HG03103 (cell line): ENCODE measurements around the gene LRRC56.
"Not testable (repeated sequence)": the region's sequence is repeated elsewhere in the genome, so short reads cannot be mapped to it uniquely, and the experiment has no call there.

Experiments used
- ATAC-seq: cut with Tn5 transposase; IDR thresholded peaks from one replicate; pipeline ENCODE4 v1.9.1; 2021; ENCODE audit warnings: low read depth; ENCODE audit not compliant: unreplicated experiment

LRRC56 gene

DNA sequence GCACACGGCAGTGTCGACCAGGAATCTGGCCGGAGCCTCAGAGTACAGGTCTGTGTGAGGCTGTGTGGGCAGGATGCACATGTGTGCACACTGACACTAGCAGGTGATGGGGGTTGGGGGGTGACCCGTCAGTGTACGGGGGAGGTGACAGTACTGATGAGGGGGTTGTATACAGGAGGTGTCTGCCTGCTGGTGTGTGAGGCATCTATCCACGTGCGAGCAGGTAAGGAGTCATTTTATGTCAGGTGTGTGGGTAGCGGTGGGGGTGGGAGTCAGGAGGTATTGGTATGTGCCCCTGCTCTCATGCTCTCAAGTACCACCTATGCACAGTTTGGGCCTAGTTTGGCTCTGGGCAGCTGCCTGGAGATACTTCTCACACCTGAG lies 34.5 kb downstream of the LRRC56 start:
- ATAC-seq, result no peak

DNA sequence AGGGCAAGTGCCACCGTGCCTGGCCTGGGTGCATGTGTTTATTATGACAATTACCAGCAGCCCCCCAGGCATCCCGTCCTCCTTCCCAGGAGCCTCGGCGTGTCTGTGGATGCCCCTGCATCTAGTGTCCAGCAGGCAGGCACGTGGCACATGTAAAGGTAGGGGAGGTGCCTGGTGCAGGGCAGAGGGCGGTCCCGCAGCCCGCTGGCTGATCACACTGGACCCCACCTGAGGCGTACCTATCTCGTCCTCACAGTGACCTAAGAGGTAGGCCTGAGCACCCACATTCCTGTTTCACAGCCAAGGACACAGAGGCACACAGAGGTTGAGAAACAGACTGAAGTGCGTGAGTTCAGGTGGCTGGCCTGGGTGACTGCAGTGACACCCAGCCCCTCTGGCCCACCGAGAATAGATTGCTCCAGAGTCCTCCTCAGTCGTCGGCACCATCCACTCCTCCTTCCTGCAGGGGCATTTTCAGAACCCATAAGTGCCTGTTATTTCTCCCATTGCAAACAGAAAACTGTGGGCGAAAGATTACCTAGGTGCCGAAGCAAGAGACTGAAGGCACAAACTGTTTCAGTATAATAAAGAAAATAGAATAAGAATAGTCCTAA lies 35.9 kb downstream of the LRRC56 start:
- no peak for ATAC-seq

DNA sequence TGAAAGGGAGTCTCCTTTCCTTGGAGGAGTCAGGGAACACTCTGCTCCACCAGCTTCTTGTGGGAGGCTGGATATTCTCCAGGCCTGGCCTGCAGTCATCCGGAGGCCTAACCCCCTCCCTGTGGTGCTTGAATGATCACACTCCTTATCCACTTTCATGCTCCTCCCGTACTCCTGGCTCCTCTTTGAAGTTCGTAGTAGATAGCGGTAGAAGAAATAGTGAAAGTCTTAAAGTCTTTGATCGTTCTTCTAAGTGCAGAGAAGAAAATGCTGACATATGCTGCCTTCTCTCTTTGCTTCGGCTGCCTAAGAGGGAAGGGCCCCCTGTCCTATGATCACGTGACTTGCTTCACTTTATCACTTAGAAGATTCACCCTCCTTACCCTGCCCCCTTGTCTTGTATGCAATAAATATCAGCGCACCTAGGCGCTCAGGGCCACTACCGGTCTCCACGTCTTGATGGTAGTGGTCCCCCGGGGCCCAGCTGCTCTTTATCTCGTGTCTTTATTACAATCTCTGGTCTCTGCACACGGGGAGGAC lies 36.8 kb downstream of the LRRC56 start:
- not testable (repeated sequence) for ATAC-seq

DNA sequence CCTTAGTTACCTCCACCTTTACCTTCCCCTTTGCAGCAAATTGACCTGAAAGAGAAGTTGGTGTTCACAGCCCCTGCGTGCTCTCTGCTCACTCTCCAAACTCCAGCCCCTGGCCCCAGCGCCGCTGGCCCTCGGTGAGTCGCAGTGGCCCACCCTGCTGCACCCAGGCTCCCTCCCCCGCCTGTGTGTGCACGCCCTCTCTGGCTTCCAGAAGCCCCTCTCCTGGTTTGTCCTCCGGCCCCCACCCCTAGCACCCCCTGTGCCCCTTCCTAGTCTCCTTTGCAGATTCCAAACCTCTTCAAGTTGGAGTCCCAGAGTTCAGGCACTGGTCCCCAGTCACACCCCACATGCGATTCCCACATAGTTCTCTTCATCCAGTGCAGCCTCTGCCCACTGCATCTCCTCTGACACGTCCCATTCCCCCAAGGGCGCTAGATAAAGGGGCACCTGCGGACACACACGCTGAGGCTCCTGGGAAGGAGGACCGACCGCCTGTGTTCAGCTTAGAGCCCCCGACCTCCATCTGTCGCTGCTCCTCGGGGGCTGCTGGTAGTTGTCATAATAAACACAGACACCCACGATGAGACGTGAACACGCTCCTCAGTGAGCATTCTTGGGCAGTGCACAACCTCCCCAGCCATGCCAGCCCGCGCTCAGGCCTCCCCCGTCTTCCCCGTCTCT lies 37.4 kb downstream of the LRRC56 start:
- ATAC-seq, result no peak

DNA sequence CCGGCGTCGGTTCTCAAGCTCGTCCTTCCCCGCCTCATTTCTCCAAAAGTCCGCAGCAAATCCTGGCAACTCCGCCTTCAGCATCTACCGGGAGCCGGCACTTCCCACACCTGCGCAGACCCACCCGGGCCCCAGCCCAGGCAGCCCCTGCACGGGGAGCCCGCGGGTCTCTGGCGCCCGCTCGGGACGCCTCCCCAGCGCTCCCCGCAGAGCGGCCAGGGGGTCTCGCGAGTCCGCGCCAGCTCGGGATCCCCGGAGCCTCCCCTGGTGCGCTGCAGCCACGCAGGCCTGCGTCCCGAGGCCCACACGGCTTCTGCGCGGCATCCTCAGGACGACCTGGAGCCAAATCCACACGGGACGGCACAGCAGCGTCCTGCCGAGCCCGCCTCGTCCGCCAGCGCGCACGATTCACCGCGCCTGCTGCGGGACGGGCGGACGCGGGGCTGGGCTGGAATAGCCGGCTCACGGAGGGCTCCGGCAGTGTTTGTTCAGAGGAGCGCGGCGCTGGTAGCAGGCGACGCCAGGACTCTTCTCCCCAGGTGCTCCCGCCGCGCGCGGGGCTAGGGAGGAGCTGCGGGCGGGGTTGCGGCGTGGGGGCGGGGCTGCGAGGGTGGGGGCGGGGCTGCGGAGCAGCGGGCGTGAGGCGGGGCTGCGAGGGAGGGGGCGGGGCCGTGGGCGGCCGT lies 38.1 kb downstream of the LRRC56 start:
- peak; percentile 45 for ATAC-seq

DNA sequence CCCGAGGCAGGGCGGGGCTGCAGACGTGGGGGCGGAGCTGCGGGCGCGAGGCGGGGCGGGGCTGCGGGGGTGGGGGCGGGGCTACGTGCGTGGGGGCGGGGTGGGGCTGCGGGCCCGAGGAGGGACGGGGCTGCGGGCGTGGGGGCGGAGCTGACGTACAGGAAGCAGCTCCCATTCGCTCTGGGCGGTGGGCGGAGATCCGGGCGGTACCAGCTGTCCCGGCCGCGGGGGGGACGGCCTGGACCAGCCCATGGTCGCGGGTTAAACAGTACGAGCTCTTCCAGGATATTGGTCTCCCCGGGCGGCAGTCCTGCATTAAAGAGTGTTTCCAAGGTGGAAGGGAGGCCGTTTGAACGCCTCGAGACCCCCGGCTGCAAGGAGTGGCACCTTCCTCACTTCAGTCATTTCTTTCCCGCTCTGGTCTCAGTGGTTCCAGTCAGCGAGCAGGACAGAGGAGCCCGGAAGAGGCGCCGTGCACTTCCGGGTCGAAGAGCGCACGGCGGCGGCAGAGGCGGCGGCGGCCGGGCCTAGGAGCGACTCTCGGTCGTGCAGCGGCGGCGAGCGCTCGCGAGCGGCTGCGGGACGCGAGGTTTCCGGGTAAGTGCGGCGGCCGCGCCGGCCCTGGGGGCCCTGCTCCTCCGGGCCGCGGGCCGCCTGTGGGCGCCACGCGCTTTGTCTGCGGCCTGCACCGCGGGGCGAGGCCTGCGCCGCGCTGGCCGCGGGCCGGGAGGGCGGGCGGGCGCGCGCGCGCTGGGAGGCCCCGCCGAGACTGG lies 38.9 kb downstream of the LRRC56 start, which contains the start of gene PHRF1:
TSS of gene PHRF1 (plus strand) at position 475 of the 773 bp plus-strand sequence. CDS start 5,043 bp downstream, outside the sequence.
- peak; percentile 72 for ATAC-seq

DNA sequence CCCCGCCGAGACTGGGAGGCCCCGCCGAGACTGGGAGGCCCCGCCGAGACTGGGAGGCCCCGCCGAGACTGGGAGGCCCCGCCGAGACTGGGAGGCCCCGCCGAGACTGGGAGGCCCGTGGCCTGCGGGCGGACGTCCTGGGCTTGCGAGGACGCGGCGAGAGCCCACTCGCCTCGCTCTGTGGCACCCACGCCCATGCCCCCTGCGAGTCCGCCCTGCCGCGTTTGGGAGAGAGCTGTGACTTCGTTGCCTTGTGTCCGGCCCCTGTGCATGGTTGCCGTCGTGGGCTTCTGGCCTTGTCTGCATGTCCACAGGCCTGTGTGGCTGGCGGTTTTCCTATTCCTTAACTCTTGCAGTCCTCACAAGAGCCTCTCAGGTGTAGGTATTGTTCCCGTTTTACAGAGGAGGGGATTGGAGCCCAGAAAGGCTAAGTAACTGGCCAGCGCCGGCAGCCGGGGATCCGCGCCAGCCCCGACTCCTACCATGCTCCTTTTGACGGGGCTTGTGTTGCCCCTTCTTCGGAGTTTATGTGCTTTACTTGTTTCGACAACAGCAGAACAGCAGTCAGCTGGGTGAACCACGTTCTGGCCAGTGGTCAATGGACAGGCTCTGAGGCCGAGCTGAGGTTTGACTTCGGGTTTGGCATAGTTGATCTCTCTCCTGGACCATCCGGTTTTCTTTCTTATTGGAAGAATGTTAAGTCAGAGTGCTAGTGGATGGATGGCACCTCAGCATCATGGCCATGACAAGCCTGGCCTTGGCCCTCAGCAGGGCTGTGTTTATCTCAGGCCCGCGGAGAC lies 39.7 kb downstream of the LRRC56 start:
- ATAC-seq, result no peak

DNA sequence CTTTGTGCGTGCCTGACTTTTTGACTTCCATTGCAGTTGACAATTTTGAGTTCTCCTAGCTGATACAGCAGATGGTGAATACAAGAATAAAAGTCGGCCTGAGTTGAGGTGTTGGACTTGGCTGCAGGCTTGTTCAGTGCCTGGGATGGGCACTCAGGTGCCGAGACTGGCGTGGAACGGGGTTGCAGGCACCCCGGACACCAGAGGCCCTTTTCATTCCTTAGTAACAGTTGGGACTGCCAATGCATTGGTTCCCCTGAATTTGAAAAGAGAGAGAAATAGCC lies 40.2 kb downstream of the LRRC56 start:
- no peak for ATAC-seq

DNA sequence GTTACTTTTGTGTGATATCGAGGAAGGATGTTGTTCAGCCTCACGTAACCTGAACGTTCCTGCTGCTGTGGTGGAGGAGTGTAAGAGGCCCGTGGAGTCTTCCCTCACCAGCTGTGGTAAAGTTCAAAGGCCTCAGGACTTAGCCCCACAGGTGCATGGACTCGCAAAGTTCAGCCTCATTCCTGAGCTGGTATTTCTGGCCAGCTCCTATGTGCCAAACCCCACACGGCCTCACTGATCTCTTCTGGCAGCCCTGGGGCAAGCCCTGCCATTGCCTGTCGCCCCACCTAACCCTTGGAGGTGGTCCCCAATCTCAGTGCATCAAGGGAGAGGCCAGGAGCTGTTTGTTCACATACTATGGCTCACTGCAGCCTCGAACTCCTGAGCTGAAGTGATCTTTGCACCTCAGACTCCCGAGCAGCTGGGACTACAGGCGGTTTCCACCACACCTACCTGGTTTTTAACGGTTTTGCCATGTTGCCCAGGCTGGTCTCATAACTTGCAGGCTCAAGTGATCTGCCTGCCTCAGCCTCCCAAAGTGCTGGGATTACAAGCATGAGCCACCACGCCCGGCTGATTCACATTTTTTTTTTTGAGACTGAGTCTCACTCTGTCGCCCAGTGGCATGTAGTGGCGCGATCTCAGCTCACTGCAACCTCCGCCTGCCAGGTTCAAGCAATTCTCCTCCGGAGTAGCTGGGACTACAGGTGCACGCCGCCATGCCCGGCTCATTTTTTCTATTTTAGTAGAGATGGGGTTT lies 41.1 kb downstream of the LRRC56 start:
- no peak for ATAC-seq

DNA sequence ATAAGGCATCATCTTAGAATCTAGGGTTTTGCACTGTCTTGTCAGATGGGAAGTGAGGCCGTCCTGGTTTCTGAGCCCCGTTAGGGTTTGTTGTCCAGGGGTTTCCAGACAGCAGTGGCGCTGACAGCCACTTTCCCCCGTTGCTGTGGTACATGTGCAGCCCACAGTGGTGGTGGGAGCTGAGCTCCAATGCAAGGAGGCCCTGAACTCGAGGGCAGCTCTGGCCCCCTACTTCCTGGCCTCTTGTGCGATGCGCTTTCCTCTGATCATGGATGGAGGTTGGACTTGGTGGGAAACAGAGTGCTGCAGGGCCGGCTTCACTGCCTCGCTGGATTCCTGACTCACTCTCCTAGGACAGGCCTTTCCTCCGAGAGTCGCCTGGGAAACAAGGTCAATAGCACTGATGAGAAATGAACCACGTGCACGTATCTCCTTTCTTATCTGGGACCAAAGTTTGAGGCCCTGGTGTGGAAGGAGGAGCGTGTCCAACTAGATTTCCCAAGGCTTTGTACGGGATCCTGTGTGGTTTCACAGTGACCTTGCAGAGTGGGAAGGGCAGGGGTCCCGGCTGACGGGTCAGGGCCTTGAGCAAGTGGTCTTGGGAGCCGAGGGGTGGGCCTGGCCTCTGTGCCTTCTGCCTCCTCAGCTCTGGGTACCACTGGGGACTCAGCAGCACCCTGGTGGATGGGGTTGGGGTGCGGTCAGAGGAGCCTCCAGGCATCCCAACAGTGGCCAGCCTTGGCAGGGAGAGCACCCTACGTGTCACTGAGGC lies 42.7 kb downstream of the LRRC56 start:
- no peak for ATAC-seq

DNA sequence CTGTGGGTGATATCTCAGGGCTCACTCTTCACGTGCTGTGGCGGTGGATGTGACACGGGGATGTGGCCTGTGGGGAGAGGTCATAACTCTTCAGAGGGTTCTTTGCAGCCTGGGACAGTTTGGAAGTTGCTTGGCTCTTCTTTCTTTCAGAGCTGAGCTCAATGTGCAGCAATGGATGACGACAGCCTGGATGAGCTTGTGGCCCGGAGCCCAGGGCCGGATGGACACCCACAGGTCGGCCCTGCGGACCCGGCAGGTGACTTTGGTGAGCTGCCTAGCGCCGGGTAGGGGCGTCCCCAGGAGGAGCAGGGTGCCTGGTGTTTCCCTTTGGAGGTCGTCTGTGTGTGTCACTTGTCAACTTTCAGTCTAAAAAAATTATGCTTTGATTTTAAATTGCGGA lies 44.0 kb downstream of the LRRC56 start:
- no peak for ATAC-seq

DNA sequence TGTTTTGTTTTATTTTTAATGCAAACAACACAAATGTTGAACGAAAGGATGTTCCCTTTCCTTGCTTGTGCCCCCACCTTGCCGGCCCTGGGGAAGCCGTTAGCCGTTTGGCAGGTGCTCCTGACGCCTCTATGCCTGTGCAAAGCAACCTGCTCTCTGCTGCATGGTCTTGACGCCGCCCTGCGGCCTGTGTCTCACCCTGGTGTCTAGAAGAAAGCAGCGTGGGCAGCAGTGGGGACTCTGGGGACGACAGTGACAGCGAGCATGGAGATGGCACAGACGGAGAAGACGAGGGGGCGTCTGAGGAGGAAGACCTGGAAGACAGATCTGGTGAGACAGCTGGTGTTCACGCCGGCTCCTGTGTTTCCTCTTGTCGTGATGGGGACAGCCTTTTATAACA lies 44.4 kb downstream of the LRRC56 start:
- ATAC-seq, result no peak

DNA sequence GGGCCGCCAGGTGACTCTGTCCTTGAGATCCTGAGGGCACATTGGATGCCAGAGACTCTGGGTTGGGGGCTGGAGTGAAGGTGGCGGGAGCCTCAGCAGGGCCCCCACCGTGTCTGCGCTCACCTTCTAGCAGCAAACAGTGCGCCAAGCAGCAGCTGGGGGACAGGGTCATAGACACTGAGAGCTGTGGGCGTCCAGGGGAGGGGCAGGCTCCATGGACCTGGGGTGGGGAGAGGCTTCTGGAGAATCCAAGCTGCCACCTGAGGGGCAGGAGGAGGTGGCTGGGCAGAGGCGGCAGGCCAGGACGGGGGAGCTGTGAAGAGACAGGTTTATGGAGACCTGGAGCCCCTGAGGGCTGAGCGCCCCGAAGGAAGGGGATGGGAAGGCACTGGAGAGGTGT lies 47.0 kb downstream of the LRRC56 start:
- ATAC-seq, result no peak

DNA sequence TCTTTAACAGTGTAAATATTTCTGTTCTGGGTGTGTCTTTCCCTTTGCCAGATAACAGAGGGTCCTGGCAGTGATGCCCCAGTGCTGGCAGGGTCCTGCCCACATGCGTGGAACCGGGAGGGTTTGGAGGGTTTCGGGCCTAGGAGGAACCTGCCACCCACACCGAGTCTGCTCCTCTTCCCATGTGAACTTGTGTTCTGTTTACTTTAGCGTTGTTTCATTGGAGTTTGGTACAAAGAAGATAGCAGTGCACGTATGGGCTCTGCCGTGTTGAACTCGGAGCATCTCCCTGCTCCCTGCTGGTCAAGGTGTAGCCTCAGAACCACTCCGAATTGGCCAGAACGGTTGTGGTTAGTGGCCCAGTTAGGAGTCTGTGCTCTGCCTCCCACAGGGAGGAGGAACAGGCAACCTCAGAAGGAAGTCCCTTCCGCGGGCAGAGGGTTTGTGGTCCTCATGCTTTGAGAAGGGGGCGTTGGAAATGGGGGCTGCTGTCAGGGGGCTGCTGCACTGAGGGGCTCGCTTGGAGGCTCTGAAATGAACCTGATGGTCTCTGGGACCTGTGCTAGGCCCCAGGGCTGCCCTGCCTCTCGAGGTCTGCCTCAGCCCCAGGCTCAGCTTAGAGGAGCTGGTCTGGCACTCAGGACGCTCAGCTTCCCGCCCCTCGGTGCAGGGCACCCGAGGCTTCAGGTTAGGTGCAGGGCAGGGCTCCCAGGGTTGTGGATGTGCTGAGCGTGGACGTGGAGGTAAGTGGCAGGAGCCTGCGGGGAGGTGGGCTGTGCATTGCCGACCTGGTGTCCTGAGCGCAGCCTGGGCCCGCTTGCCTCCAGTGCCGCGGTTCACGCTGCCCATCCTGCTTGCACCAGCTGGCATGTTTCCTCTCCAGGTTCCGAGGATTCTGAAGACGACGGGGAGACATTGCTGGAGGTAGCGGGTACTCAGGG lies 49.3 kb downstream of the LRRC56 start:
- ATAC-seq, result no peak

DNA sequence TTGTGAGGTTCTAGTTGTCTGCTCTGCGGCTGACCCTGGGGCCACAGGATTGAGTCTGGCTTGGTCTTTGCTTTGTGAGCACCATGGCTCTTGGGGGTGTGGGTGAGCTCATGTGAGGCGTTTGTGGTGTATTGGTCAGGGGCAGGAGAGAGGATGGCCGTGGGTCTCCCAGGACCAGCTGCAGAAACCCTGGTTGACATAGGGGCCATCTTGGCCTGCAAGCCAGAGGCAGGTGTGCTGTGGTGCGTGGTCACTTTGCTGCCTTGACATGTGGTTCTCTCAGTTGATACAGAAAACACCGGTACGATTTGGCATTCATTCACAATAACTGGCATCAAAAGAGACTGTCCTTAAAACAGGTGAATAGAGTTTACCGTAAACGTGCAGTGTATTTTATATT lies 50.2 kb downstream of the LRRC56 start:
- ATAC-seq, result no peak

DNA sequence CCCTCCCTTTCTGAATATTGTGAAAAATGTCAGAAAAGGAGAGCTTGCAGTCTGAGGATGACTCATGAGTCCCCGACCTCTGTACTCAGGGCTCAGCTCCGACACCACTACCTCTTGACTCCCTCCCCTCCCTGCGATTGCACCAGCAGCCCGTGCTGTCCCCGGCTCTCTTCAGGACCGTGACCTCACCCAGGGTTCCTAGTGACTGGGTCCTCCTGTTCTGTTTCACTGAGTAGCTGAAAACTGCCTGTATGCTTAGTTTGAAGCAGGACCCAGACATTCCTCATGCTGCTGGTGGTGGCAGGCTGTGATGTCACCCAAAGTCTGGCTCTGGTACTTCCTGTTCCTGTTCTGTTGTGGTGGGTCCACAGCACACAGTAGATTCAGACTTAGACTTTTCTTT lies 50.7 kb downstream of the LRRC56 start:
- ATAC-seq, result no peak

DNA sequence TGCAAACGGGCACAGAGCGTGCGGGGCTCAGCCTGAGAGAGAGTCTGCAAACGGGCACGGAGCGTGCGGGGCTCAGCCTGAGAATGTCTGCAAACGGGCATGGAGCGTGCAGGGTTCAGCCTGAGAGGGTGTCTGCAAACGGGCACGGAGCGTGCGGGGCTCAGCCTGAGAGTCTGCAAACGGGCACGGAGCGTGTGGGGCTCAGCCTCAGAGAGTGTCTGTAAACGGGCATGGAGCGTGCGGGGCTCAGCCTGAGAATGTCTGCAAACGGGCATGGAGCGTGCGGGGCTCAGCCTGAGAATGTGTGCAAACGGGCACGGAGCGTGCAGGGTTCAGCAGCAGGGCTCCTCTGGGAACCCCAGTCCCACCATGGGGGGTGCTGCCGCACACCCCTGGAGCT lies 52.5 kb downstream of the LRRC56 start:
- ATAC-seq, result no peak

DNA sequence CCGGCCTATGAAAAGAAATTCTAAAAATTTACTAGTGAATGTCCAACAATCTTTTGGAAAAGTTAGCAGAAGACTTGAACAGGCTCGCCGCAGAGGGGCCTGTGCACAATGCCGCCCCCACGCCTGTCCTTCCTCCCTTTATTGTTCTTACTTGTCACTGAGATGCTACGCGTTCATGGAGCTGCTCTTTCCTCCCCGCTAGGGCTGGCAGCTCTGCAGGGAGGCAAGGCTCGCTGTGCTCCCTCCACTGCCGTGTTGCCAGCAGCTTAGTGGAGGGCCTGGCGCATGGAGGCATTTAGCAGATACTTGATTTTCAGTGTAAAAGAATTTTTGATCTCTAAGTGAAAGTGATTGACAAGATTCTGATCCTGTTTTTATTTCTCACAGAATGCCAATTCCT lies 53.7 kb downstream of the LRRC56 start:
- ATAC-seq, result no peak
